Activated effector memory CD4-positive, alpha-beta T cell treated with anti-CD3 and anti-CD28 coated beads, Interleukin-2, amount 50 U/mL, for 16 hours (primary cell): ENCODE results near the gene CFAP299.
"Not testable (repeated sequence)": the region's sequence is repeated elsewhere in the genome, so short reads cannot be mapped to it uniquely, and the experiment has no call there.

ENCODE experiments used
- DNase-seq: peaks from one replicate; pipeline ENCODE4 v3.0.0-alpha.2; 2020

Gene CFAP299

DNA sequence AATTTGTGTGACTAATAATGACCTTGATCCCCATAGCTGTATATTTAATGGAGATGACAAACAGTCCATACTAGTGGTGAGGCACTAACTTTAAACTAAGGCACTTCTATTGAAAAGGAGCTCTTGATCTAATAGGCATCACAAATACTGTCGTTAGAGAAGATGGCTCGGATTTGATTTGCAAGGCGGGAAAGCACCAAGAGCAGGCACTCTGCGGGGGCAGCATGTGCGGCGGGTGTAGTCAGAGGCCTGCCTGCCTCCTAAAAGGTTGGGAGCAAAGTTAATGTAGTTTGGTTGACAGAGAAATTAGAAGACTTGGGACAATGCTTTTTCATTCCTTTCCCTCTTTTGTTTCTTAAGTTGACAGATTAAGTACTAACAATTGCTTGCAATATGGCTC lies 278.8 kb downstream of the CFAP299 start:
- no peak for DNase-seq

DNA sequence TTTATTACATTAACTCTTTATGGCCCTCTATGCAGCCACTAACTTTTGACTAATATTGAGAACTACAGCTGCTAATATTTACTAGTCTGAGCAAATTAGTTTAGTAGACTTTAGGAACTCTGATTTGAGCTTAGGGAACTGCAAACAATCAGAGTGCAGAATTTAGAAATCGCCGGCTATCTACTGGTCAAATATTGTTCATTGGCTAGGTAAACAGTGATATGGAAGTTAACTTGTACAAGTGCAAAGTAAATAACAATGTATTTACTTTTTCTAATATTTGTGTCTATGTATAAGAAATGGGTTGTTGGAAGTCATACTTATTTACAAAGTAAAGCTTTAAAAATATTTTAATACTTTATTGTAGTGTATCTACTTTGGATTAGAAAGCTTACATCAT lies 279.6 kb downstream of the CFAP299 start:
- DNase-seq: no peak

DNA sequence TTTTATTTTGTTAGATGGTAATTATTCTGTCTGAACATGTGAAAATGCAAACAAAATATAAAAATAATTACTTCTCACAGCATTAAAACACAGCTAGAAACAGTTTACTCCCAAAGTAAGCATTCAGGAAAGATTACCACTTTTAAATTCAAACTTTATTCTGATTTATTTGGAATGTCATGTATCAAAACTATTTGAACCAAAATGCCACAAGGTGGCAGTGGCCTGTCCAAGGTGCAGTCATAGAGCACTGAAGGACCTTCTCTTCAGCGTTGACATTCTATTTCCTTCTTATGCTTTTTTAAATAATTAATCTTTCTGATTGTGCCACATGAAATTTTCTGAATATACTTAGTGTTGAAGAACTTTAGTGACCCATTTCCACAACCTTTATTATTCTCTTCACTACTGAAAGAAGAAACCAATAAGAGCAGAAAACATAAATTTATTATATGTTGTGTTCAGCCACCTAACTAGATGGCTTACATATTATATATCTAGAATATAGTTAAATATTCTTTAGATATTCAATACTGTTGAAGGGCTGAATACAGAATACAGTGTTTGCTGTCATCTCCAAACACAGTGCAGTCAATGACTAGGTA lies 283.6 kb downstream of the CFAP299 start:
- no peak for DNase-seq

DNA sequence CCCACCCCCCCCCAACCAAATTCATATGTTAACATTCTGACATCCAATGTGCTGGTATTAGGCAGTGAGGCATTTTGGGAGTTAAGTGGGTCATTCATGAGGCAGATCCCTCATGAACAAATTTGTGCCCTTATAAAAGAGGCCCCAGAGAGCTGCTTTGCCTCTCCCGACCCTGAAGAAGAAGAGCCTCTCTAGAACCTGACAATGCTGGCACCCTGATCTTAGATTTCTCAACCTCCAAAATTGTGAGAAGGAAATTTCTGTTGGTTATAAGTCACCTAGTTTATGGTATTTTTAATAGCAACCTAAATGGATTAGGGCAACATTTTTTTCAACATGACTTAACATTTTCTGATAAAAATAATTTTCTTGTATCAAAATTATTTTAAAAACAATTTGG lies 296.3 kb downstream of the CFAP299 start:
- no peak for DNase-seq

DNA sequence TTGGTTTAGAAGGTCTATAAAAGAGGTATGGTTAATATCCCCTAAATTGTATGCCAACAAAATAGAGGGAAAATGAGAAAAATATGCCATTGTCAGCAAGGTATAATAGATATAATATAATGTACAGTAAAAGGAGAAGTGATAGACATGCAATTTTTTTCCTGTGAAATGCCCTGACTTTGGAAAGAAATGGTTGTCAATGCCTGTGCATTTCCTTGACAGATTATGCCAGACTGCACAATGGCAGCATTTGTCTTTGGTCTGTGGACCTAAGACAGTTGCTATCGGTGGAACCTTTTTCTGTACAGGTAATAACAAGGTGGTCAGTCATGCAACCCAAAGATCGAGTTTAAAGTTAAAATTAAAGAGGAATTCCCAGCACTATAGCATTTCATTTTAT lies 301.7 kb downstream of the CFAP299 start:
- no peak for DNase-seq

DNA sequence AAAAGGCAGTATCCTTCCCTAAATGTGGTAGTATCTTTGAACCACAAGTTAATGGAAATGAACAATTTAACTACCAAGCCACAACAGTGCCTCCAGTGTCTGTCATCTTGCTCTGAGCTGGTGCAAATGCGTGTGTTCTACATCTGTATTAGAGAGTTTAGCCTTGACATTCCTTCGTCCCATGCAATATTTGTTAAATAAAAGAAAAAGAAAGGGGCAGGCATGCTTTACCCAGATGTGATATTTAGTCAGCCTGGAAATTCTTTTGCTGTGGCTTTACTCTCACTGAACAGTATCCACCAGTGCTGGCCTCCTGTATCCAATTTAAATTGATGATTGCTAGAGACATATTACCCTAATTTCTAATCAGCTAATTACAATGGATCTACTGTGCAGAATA lies 310.5 kb downstream of the CFAP299 start:
- DNase-seq: no peak

DNA sequence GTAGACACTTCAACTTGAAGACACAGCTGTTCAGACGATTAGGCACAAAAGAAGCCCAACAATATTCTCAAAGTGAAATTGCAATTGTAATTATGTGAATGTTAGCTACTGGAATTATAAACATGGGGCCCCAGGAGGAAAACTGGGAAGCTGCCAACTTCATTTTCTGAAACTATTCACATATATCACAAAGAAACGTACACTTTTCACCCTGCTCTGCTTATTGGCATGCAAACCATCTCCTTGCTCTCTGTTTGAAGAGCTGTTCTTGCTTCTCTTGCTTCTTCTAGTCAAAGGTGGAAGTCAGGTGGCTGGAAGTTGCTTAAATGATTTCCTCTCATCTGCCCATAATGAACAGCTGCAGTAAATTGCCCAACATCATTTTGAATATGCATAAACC lies 320.1 kb downstream of the CFAP299 start:
- DNase-seq: no peak

DNA sequence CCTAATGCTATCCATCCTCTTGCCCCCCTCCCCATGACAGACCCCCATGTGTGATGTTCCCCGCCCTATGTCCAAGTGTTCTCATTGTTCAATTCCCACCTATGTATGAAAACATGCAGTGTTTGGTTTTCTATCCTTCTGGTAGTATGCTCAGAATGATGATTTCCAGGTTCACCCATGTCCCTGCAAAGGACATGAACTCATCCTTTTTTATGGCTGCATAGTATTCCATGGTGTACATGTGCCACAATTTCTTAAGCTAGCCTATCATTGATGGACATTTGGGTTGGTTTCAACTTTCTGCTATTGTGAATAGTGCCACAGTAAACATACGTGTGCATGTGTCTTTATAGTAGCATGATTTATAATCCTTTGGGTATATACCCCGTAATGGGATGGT lies 334.6 kb downstream of the CFAP299 start:
- DNase-seq: not testable (repeated sequence)

DNA sequence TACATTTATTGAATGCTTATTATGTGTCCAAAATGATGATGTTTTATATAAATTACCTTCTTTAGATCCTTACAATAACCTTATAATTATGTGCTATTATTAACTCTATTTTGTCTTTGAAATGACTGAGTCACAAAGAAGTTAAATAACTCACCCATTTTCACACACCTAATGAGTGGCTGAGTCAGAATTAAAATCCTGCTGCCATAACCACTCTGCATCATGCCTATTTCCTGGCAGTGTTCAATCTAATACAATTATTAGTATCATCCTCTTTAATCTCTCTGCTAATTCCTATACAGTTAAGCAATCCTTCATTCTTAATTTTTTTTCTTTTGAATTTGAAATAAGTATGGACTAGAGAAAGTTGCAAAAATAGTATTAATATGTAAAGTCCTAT lies 342.9 kb downstream of the CFAP299 start:
- DNase-seq: no peak

DNA sequence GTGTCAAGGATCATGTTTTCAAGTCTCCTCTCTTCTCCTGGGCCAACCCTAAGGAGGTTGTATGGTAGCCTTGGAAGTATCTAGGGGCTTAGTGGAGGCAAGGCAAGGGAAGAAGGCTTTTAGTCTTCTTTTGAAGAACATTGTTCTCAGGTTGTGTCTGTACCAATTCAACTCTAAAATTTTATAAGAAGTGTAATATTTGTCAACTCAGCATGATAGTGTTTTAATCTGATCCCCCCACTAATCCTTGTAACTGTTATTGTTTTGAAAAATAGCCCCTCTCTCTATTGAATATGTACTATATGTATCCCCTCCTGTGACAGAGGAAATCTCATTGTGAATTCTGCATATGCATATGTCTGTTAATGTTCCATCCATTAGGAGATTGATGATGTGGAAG lies 345.4 kb downstream of the CFAP299 start:
- DNase-seq: no peak

DNA sequence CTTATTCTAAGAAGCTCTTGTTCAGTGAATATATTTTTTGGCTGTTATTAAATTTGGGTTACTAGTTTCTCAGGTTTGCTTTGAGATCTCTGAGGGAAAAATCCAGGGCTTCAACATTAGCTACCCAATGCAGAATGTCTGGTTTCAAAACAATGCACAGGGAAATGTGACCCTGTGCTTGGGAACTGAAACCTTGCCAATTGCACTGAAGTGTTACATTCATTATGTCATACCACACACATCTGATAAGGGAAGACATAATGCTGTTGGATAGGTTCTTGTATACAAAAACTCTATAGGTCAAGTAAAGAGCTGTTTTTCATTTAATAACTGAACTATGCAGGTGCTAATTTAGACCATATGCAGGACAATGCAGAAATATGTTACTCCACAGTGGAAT lies 349.7 kb downstream of the CFAP299 start:
- DNase-seq: no peak

DNA sequence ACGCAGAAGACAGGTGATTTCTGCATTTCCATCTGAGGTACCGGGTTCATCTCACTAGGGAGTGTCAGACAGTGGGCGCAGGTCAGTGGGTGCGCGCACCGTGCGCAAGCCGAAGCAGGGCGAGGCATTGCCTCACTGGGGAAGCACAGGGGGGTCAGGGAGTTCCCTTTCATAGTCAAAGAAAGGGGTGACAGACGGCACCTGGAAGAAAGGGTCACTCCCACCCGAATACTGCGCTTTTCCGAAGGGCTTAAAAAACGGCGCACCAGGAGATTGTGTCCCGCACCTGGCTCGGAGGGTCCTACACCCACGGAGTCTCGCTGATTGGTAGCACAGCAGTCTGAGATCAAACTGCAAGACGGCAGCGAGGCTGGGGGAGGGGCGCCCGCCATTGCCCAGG lies 352.2 kb downstream of the CFAP299 start:
- DNase-seq: not testable (repeated sequence)

DNA sequence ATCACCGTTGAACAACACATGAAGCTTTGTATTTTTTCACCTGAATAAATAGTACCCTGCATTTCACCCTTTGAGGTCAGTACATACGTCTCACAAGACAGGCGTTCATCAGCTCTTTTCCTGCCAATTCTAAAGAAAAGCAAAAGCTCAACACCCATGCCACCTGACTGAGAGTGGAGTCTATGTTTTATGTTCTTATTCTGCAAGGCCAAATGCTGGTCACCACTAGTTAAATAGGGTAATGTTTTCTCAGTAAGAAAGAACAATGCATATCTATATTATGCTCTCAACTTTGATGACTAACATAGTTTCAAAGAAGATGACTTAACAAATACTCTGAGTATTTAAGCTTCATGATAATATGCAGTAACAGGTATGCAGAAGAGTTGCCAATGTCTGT lies 358.6 kb downstream of the CFAP299 start:
- DNase-seq: no peak

DNA sequence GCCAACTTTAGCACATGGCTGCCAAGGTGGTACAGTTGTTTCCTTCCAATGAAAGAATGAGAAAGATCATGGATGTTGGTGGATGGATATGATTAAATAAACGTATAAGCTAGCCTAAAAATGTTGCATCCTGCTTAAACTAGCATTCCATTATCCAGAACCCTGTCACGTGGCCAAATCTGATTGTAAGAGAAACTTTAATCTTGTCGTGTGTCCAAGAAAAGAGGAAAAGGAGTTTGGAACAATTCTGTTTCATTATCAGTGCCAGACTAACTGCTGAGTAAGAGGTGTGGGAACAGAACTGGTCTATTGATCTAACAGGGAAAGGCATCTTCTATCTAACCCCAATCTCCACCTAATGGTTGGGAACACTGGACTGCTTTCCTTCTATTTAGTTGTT lies 369.8 kb downstream of the CFAP299 start:
- DNase-seq: no peak

DNA sequence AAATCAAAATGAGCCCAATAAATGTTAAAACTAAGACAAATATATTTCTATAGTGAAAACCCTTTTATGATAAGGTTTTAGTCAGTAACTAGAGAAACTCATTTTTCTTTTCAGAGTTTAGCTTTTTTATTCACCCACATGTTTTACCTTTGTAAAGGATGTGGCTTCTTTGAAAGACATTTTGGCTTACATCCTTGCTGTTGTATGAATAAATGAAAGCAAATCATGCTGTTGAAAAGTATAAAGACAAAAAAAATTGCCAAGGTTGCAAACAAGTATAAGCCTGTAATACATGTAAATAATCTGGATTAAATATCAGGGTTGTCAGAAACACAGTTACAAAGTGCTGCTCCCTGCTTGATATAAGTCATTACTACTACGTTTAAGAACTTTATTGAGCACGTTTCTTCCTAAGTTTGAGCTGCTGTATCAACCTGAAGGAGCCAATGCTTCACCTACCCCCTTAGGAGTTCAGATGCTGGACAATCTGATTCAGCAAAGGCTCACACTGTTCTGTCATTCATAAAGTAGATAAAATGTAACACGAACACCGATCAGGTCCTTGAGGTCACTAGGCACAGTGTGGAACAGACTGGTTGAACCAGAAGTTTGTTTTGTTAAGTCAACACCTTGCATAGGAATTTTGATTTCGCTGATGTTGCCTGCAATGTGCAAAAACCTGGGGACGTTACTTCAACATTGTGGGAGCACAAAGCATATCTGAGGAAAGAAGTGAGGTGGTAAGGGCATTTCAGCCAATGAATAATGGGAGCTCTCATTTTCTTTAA lies 373.7 kb downstream of the CFAP299 start:
- no peak for DNase-seq

DNA sequence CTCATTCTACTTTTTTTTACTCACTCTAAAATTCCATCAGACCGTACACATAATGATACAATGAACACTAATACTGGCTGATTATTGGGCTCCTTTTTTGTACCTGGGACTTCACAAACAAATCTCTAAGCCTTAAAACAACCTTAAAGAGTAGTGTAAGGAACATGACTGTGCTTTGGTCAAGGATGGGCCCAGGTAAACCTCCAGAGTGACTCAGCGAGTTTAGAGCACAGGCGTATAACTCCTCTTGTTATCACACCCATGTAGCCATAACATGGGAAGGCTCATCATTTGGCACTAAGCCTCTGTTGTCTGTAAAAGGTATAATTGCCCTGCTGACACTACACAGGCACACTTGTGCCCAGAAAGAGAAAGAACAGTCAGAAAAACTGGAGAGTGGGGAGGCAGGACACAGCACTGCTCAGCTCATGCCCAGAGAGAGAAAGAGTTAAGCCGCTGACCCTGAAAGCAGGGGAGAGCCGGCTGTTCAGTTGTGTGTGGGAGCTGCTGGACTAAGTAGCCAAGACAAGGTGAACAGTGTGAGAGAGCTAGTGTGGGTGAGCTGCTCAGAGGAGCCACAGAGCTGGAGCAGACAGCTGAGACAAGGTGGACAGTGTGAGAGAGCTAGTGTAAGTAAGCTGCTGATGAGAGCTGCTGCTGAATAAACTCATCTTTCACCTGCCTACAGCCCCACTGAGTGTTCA lies 375.4 kb downstream of the CFAP299 start:
- DNase-seq: no peak

DNA sequence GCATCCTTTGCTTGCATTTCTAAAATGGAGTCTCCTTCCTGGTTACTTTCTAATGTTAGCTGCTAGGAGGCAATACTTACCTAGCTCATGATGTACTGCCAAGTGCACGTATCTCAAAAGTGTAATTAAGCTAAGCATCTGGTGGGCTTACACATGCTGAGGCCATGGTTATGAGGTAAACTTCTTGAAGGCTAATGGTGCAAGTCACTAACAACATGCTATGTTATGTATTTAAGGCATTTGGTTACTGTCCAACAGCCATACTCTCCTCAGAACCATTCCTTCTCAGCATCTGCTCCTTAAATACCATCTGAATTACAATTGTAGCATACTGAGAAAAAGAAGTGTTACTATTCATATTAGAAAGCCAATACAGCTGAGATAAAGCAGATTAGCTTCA lies 376.4 kb downstream of the CFAP299 start:
- DNase-seq: no peak

DNA sequence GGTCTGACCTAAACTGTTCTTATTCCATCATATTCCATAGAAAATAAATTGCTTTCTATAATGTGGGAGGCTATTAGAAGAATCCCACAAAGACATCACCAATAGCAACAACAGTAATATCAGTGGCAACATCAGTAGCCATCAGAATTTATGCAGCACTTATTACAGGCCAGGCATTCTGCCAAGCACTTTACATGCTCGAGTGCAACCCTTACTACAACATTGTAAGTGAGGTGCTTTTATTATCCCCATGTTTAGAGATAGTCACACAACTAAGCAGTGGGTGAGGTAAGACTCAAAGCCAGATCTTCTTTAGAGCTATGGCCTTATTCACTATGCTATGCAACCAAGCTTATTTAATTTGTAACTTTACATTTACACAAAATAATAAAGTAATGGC lies 377.9 kb downstream of the CFAP299 start:
- DNase-seq: no peak

DNA sequence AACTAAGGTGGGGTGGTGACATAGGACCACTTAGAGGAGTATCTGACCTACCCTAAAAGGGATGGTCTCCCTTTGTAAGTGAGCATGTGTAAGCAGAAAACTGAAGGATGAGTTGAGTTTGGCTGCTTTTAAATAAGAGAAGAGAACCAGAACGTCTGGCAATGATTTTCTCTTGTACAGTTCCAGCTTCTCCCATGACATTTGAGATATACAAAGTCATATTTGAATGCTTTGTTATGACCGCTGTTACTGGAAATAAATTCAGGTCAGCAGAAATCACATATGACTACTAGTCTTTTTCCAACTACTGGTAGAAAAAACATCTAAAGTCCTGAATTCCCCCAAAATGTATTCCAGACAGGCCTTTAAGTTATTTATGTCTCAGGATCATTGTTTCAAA lies 381.7 kb downstream of the CFAP299 start:
- no peak for DNase-seq

DNA sequence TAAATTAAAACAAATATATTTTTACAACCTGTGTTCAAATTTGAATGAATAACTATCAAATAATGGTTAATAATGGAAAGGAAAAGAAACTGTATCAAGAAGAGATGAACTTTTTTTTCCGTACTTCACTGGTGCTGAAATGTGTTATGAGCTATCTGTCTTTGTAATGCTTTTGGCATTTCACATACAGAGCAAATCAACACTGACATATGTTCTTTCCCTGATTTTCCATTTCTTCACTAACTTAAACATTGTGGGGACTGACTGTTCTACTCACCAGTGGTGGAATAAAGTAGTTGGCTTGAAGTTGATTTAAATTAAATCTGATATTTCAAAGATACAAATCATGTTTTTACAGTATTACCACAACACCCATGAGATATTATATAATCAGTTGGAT lies 390.9 kb downstream of the CFAP299 start:
- no peak for DNase-seq

DNA sequence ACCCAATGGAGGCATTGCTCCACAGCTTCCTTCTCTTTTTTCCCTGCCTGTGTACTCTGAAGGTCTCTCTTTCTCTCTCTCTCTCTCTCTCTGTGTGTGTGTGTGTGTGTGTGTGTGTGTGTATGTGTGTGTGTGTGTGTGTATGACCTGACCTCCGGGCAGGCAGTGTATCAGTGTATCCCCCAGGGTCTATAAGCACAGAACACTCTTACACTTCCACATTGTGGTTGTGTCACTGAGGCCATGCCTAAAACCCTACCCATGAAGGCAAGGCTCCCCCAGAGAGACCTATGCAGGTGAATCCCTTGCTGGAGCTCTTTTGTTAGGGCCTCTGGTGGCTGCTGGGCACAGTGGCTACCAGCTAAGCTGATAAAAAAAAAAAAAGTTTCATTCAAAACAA lies 394.6 kb downstream of the CFAP299 start:
- DNase-seq: no peak

DNA sequence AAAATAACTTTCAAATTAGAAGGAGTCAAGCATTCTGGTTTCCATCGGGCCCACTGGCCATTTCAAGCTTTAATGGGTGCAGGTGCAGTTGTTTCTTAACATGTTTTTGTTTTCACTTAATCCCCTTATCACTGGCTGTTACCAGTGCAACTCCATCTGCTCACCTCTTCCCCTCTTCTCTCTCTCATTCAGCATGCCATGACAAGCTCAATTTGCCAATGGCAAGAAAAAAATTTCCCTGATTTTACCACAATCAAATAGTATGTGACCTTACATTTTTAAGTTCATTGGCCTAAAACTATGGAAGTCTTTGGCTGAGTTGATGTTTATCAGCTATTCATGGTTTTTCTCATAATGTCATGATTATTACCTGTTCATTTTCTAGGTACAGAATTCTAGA lies 395.9 kb downstream of the CFAP299 start:
- no peak for DNase-seq

DNA sequence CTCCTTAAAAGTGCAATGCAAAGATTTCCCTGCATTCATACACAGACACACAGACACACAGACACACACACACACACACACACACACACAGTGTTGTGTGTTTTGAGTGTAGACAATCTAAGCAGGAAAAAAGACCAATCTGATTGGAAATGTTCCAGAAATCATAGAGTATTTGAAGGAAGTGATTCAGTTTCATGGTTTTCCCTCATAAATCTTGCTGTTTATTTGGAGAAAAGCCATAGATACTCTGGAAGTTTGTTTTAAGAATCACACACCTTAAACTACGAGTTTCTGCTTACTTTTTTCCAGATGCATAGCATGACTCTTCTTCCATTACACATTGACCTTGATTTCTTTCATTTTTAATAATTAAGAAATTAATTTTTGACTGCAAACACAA lies 396.5 kb downstream of the CFAP299 start:
- DNase-seq: no peak

DNA sequence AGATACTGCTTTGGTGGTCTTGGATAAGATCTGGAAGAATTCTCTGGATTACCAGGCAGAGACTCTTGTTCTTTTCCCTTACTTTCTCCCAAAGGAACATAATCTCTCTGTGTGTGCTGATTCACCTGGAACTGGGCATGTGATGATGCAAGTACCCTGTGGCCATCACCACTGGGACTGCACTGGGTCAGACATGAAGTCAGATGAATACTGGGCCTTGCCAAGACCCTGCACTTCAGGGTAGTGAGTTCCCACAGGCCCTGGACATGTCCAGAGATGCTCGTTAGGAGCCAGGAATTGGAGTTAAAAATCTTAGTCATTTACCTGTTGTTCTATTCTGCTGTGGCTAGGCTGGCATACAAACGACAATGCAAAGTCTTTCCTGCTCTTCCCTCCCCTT lies 404.8 kb downstream of the CFAP299 start:
- DNase-seq: no peak
